ENCODE measurements around the gene DCLK1.
"Not testable (repeated sequence)": the region's sequence is repeated elsewhere in the genome, so short reads cannot be mapped to it uniquely, and the experiment has no call there.

Gene DCLK1

DNA sequence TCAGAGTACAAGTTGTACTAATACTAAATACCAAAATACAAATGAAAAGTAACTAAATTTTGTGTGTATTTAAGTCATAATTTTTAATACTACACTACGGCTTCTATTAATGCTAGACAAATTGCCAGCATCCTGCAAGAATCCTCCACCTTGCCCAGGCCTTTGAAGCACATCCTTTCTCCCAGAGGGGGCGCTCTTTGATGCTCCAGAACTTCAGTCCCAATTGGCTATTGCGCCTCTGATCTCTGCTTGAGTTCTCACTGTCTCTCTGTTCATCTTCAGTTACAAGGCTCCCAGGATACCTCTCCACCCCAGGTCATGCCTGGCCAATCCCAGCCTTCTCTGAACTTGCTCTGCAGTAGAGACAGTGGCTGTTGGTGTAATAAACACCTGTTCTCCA, 141.0 kb downstream of the DCLK1 start:
- in situ Hi-C loops (cut with MboI; ENCODE audit: low sequenced_read_pairs): loop anchor here (25.0 kb wide), 1 partner anchor 272 kb away; no protein-coding TSS in a partner anchor

DNA sequence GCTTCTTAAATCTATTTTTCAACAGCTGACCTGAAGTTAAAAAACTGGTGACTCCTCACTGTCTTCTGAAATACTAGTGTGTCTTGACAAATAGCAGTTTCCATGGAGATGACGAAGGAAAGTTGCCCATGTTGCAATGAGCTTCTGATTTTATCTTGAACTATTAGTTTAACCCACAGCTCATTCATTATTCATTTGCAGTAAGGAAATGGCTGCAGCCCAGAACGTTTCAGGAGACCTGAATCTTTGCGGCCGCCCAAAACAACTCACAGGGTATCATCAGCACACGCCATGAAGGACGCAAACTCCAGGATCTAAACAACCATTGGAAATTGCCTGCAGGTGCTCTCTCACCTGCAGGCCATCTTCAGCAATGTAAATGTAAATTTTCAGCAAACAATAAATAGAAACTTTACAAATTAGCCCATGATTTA, 142.5 kb downstream of the DCLK1 start:
- in situ Hi-C loops (cut with MboI; ENCODE audit: low sequenced_read_pairs): loop anchor here (25.0 kb wide), 1 partner anchor 274 kb away; no protein-coding TSS in a partner anchor

- in situ Hi-C loops (cut with MboI; ENCODE audit: low sequenced_read_pairs): loop anchor here (25.0 kb wide), 1 partner anchor 274 kb away; no protein-coding TSS in a partner anchor
Observed at GRCh38 chr13:35987572-35988513, 143.3 kb downstream of the DCLK1 start.

GRCh38 chr13:35984776-35985453, 146.3 kb downstream of the DCLK1 start:
- in situ Hi-C loops (cut with MboI; ENCODE audit: low sequenced_read_pairs): loop anchor here (25.0 kb wide), 1 partner anchor 277 kb away; no protein-coding TSS in a partner anchor

- in situ Hi-C loops (cut with MboI; ENCODE audit: low sequenced_read_pairs): loop anchor here (25.0 kb wide), 1 partner anchor 278 kb away; no protein-coding TSS in a partner anchor
Observed at GRCh38 chr13:35984287-35984686, 146.9 kb downstream of the DCLK1 start.

GRCh38 chr13:35983703-35984102, 147.5 kb downstream of the DCLK1 start:
- in situ Hi-C loops (cut with MboI; ENCODE audit: low sequenced_read_pairs): loop anchor here (25.0 kb wide), 1 partner anchor 279 kb away; no protein-coding TSS in a partner anchor

- in situ Hi-C loops (cut with MboI; ENCODE audit: low sequenced_read_pairs): loop anchor here (25.0 kb wide), 1 partner anchor 279 kb away; no protein-coding TSS in a partner anchor
Observed at GRCh38 chr13:35983206-35983605, 148.0 kb downstream of the DCLK1 start.

DNA sequence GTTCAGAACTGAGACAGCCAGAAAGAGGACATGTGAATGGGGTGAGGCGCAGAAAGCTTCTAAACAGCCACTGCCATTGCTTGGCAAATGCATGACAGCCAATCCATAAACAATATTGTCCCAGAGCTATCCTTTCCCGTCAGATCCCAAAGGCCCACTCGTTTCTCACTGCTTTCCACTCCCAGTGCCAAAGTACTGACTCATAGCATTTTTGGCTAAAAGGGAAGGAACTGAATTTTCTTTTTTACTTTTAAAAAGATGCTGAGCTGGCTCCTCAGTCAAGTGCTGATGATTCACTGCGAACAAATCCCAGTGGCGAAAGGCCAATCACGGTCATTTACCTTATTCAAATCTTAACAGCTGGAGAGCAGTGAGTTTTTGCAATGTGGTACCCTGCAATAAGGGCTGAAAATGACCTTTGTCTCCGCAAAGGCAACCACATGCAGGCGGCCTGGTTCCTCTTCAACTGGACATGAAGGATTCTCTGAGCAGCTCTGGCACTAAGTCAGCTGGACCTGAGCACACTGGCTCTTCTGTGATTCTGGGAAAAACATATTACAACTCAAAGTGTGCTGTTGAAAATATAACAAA, 151.7 kb downstream of the DCLK1 start:
- in situ Hi-C loops (cut with MboI; ENCODE audit: low sequenced_read_pairs): loop anchor here (25.0 kb wide), 1 partner anchor 283 kb away; no protein-coding TSS in a partner anchor

- in situ Hi-C loops (cut with MboI; ENCODE audit: low sequenced_read_pairs): loop anchor here (25.0 kb wide), 1 partner anchor 284 kb away; no protein-coding TSS in a partner anchor
Observed at GRCh38 chr13:35978607-35979316, 152.4 kb downstream of the DCLK1 start.

DNA sequence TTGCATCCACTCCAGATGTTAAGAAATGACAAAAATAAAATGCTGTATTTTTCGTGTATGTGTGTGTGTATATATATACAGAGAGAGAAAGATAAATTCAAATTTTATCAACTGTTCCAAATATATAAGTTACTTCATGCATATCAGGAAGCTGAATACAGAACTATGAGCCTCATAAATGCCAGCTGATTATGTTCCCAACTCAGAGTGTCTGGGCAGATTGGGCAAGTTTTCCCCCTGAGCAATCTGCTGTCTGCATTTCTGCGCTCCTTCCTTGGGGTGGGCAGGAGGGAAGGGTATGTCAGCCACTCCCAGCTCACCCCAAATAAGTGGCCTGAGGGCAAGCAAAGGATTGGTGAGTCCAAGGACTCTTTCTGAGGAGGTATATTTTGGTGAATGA, 154.1 kb downstream of the DCLK1 start:
- in situ Hi-C loops (cut with MboI; ENCODE audit: low sequenced_read_pairs): loop anchor here (25.0 kb wide), 1 partner anchor 285 kb away; no protein-coding TSS in a partner anchor

DNA sequence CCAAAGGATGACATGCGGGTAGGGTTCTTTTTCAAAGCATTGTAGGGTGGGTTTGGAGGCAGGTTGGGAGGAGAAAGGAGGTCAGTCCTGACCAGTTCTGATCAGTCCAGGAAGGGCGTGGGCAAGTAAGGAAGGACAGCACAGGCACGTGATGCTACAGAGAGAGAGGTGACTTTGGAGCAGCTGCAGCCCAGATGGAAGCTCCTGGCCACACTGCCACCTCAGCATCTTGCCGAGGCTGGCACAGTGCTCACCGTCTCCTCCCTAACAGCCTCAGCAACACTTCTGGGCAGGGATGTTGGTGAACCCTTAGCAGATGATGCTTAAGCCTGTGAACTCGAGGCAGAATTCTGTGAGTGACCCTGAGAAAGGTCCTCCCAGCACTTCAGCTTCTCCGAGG, 155.1 kb downstream of the DCLK1 start:
- in situ Hi-C loops (cut with MboI; ENCODE audit: low sequenced_read_pairs): loop anchor here (25.0 kb wide), 1 partner anchor 286 kb away; no protein-coding TSS in a partner anchor

DNA sequence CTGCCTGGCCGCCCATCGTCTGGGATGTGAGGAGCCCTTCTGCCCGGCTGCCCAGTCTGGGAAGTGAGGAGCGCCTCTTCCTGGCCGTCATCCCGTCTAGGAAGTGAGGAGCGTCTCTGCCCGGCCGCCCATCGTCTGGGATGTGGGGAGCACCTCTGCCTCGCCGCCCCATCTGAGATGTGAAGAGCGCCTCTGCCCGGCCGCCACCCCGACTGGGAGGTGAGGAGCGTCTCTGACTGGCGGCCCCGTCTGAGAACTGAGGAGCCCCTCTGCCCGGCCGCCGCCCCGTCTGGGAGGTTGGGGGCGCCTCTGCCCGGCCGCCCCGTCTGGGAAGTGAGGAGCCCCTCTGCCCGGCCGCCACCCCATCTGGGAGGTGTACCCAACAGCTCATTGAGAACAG, 164.2 kb downstream of the DCLK1 start:
- in situ Hi-C loops (cut with MboI; ENCODE audit: low sequenced_read_pairs): not testable (repeated sequence)

GRCh38 chr13:35966024-35966423, 165.2 kb downstream of the DCLK1 start:
- in situ Hi-C loops (cut with MboI; ENCODE audit: low sequenced_read_pairs): no loop called here

GRCh38 chr13:35965226-35965927, 165.8 kb downstream of the DCLK1 start:
- in situ Hi-C loops (cut with MboI; ENCODE audit: low sequenced_read_pairs): no loop called here

- in situ Hi-C loops (cut with MboI; ENCODE audit: low sequenced_read_pairs): no loop called here
Observed at GRCh38 chr13:35964863-35965180, 166.4 kb downstream of the DCLK1 start.

- in situ Hi-C loops (cut with MboI; ENCODE audit: low sequenced_read_pairs): no loop called here
Observed at GRCh38 chr13:35964011-35964862, 166.9 kb downstream of the DCLK1 start.

DNA sequence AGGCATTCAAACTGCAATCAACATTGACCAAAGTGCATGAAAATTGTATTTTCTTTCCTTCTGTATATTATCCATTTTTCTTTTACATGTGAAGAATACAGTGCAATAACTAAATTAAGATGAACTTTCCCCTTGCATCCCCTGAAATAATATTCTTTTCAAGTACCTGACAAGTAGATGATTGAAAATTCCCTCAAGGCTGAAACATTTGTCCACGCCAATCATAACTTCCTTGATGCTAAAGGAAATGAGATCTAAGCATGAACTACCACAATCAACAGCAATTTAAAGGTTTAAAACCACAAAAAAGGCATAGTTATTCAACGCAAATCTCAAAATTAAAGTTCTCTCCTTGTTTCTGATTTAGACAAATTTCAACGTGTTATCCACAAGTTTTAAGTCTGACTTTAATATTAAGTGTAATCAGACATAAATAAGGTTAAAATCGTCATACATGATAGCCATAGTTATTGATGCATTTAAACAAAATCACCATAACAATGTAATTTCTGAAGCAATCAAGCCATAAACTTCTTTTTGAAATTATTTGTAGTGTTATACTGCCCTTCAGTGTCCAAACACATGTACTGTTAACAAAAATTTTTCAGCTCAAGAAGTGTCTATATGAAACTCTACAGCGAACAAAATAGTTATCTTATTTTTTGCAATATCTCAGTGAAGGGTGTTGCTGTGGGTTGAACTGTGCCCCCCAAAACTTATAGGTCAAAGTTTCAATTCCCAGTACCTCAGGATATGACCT, 169.5 kb downstream of the DCLK1 start:
- in situ Hi-C loops (cut with MboI; ENCODE audit: low sequenced_read_pairs): no loop called here

DNA sequence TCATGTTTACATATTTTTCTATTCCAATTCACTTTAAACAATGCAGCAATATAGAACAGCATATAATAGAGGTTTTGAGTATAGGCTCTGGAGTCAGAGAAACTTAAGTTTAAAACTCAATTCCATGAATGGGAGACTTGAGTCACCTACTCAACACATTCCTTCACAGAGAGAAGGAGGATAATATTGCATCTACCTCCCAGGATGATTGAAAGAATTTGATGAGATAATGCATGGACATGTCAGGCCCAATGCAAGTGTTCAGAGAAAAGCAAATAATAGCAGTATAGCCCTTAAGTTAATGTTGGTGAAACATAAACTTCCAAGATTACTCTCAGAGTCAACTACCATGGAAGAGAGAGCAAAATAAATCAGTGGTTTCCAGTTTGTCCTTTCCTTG, 170.2 kb downstream of the DCLK1 start:
- in situ Hi-C loops (cut with MboI; ENCODE audit: low sequenced_read_pairs): no loop called here
